SK-N-SH treated with all-trans-retinoic acid at 6 μM for 48 hours (cell line): Measurements from ENCODE around the gene LMTK2.

Experiments
- ATAC-seq: fragments of 200-7000 bp; cut with Tn5 transposase; 3 replicates; pipeline ENCODE4 v1.9.1; 2020; ENCODE audit warnings: mild to moderate bottlenecking, moderate library complexity
- BACH2 ChIP-seq: fragments of 250-450 bp; sonication (Bioruptor Pico); IDR thresholded peaks from 2 replicates; pipeline ENCODE4 v1.9.0; 2021; ENCODE audit warnings: mild to moderate bottlenecking, borderline replicate concordance
- CSRNP3 ChIP-seq: fragments of 250-450 bp; sonication (Bioruptor Pico); IDR thresholded peaks from 2 replicates; pipeline ENCODE4 v1.5.1; 2021; ENCODE audit warnings: mild to moderate bottlenecking, moderate library complexity
- ESRRG ChIP-seq: fragments of 250-450 bp; sonication (Bioruptor Pico); IDR thresholded peaks from 2 replicates; pipeline ENCODE4 v1.6.1; 2021; ENCODE audit warnings: mild to moderate bottlenecking
- POU6F1 ChIP-seq: fragments of 250-450 bp; sonication (Bioruptor Pico); IDR thresholded peaks from 2 replicates; pipeline ENCODE4 v1.8.0; 2021; ENCODE audit warnings: low read depth, mild to moderate bottlenecking, moderate library complexity, borderline replicate concordance
- RARB ChIP-seq: fragments of 250-450 bp; sonication (Bioruptor Pico); IDR thresholded peaks from 2 replicates; pipeline ENCODE4 v1.8.0; 2021; ENCODE audit warnings: mild to moderate bottlenecking, moderate library complexity
- TOX ChIP-seq: fragments of 250-450 bp; sonication (Bioruptor Pico); IDR thresholded peaks from 2 replicates; pipeline ENCODE4 v1.8.0; 2021; ENCODE audit warnings: mild to moderate bottlenecking, moderate library complexity, borderline replicate concordance
- TSHZ2 ChIP-seq: fragments of 250-450 bp; sonication (Bioruptor Pico); IDR thresholded peaks from 2 replicates; pipeline ENCODE4 v1.5.0; 2020; ENCODE audit warnings: mild to moderate bottlenecking, moderate library complexity
- ZNF70 ChIP-seq: fragments of 450-650 bp; formaldehyde crosslinking; IDR thresholded peaks from 2 replicates; pipeline ENCODE4 v1.5.0; 2020; ENCODE audit warnings: mild to moderate bottlenecking, moderate library complexity
- TF ChIP-seq, protein P1 (sequence below): fragments of 250-450 bp; sonication (Bioruptor Pico); IDR thresholded peaks from 2 replicates; pipeline ENCODE4 v1.5.1; 2020; ENCODE audit warnings: low read depth, mild to moderate bottlenecking, moderate library complexity
- TF ChIP-seq, protein P2 (sequence below): fragments of 250-450 bp; sonication (Bioruptor Pico); IDR thresholded peaks from 2 replicates; pipeline ENCODE4 v1.8.0; 2020; ENCODE audit warnings: mild to moderate bottlenecking, moderate library complexity, borderline replicate concordance

LMTK2 gene

GRCh38 chr7:98064233-98064632 lies 42.4 kb upstream of the LMTK2 start:
- TF ChIP-seq BACH2 (CRISPR knock-in tag) (no peak), TSHZ2 (CRISPR knock-in tag) (no peak), ESRRG (CRISPR knock-in tag) (no peak), CSRNP3 (CRISPR knock-in tag) (no peak)
- TF ChIP-seq, protein P1, sequence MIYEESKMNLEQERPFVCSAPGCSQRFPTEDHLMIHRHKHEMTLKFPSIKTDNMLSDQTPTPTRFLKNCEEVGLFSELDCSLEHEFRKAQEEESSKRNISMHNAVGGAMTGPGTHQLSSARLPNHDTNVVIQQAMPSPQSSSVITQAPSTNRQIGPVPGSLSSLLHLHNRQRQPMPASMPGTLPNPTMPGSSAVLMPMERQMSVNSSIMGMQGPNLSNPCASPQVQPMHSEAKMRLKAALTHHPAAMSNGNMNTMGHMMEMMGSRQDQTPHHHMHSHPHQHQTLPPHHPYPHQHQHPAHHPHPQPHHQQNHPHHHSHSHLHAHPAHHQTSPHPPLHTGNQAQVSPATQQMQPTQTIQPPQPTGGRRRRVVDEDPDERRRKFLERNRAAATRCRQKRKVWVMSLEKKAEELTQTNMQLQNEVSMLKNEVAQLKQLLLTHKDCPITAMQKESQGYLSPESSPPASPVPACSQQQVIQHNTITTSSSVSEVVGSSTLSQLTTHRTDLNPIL (CRISPR knock-in tag), result no peak
- ATAC-seq, result no peak

- no peak for ATAC-seq
These were observed 40.5 kb upstream of the LMTK2 start for GRCh38 chr7:98066208-98066607.

More at GRCh38 chr7:98066208-98066607, 40.5 kb upstream of the LMTK2 start:
- TF ChIP-seq POU6F1 (CRISPR knock-in tag) (no peak), RARB (no peak), ZNF70 (CRISPR knock-in tag) (no peak), TOX (no peak), TSHZ2 (CRISPR knock-in tag) (no peak), ESRRG (CRISPR knock-in tag) (no peak)
- TF ChIP-seq, protein P2, sequence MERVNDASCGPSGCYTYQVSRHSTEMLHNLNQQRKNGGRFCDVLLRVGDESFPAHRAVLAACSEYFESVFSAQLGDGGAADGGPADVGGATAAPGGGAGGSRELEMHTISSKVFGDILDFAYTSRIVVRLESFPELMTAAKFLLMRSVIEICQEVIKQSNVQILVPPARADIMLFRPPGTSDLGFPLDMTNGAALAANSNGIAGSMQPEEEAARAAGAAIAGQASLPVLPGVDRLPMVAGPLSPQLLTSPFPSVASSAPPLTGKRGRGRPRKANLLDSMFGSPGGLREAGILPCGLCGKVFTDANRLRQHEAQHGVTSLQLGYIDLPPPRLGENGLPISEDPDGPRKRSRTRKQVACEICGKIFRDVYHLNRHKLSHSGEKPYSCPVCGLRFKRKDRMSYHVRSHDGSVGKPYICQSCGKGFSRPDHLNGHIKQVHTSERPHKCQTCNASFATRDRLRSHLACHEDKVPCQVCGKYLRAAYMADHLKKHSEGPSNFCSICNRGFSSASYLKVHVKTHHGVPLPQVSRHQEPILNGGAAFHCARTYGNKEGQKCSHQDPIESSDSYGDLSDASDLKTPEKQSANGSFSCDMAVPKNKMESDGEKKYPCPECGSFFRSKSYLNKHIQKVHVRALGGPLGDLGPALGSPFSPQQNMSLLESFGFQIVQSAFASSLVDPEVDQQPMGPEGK (CRISPR knock-in tag), result no peak
